ENCODE measurements around the gene GOLGA6C.

GRCh38 chr15:75227663-75228280 is 30.4 kb upstream of the GOLGA6C start:
- TF ChIP-seq CTCF (IDR thresholded peaks at IDR 0.05 in 2 of 3, conservative IDR thresholded peaks at IDR 0.05 in 1 of 3; ENCODE audit: control insufficient read depth in 2 of 3, extremely low read depth in 1 of 3, insufficient read depth in 1 of 3, low read depth in 3 of 3, low read length in 3 of 3): no peak
- TF ChIP-seq TBL1XR1 (IDR thresholded peaks at IDR 0.05; ENCODE audit: low read depth, low read length): no peak
- TF ChIP-seq CREM (IDR thresholded peaks at IDR 0.05; ENCODE audit: low read depth): no peak
- no peak for TF ChIP-seq POLR2AphosphoS5 (IDR thresholded peaks at IDR 0.05; ENCODE audit: low read length)
- TF ChIP-seq, protein P1, sequence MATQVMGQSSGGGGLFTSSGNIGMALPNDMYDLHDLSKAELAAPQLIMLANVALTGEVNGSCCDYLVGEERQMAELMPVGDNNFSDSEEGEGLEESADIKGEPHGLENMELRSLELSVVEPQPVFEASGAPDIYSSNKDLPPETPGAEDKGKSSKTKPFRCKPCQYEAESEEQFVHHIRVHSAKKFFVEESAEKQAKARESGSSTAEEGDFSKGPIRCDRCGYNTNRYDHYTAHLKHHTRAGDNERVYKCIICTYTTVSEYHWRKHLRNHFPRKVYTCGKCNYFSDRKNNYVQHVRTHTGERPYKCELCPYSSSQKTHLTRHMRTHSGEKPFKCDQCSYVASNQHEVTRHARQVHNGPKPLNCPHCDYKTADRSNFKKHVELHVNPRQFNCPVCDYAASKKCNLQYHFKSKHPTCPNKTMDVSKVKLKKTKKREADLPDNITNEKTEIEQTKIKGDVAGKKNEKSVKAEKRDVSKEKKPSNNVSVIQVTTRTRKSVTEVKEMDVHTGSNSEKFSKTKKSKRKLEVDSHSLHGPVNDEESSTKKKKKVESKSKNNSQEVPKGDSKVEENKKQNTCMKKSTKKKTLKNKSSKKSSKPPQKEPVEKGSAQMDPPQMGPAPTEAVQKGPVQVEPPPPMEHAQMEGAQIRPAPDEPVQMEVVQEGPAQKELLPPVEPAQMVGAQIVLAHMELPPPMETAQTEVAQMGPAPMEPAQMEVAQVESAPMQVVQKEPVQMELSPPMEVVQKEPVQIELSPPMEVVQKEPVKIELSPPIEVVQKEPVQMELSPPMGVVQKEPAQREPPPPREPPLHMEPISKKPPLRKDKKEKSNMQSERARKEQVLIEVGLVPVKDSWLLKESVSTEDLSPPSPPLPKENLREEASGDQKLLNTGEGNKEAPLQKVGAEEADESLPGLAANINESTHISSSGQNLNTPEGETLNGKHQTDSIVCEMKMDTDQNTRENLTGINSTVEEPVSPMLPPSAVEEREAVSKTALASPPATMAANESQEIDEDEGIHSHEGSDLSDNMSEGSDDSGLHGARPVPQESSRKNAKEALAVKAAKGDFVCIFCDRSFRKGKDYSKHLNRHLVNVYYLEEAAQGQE (IDR thresholded peaks at IDR 0.05; ENCODE audit: low read depth, low read length): no peak
- TF ChIP-seq EZH2 (IDR thresholded peaks at IDR 0.05; ENCODE audit: borderline replicate concordance, control insufficient read depth, low read depth, low read length): no peak
- TF ChIP-seq, protein P2, sequence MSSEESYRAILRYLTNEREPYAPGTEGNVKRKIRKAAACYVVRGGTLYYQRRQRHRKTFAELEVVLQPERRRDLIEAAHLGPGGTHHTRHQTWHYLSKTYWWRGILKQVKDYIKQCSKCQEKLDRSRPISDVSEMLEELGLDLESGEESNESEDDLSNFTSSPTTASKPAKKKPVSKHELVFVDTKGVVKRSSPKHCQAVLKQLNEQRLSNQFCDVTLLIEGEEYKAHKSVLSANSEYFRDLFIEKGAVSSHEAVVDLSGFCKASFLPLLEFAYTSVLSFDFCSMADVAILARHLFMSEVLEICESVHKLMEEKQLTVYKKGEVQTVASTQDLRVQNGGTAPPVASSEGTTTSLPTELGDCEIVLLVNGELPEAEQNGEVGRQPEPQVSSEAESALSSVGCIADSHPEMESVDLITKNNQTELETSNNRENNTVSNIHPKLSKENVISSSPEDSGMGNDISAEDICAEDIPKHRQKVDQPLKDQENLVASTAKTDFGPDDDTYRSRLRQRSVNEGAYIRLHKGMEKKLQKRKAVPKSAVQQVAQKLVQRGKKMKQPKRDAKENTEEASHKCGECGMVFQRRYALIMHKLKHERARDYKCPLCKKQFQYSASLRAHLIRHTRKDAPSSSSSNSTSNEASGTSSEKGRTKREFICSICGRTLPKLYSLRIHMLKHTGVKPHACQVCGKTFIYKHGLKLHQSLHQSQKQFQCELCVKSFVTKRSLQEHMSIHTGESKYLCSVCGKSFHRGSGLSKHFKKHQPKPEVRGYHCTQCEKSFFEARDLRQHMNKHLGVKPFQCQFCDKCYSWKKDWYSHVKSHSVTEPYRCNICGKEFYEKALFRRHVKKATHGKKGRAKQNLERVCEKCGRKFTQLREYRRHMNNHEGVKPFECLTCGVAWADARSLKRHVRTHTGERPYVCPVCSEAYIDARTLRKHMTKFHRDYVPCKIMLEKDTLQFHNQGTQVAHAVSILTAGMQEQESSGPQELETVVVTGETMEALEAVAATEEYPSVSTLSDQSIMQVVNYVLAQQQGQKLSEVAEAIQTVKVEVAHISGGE (CRISPR knock-in tag; IDR thresholded peaks at IDR 0.05): no peak
- TF ChIP-seq MEF2A (IDR thresholded peaks at IDR 0.05; ENCODE audit: insufficient read depth, low read depth, low read length): no peak
- no peak for TF ChIP-seq STAT1 (conservative IDR thresholded peaks at IDR 0.05)
- TF ChIP-seq SMC3 (IDR thresholded peaks at IDR 0.05; ENCODE audit: borderline replicate concordance, low read length): no peak
- TF ChIP-seq EGR1 (IDR thresholded peaks at IDR 0.05; ENCODE audit: borderline replicate concordance in 1 of 2, low read depth in 2 of 2, low read length in 2 of 2): no peak
- no peak for TF ChIP-seq NBN (IDR thresholded peaks at IDR 0.05)
- no peak for TF ChIP-seq NR2C2 (IDR thresholded peaks at IDR 0.05; ENCODE audit: borderline replicate concordance, control insufficient read depth, insufficient read length, low read depth)
- TF ChIP-seq NRF1 (conservative IDR thresholded peaks at IDR 0.05; ENCODE audit: low read depth, low read length): no peak
